Progenitor cell of endocrine pancreas (in vitro differentiated cells): Measurements from ENCODE around the gene KCP. TPM values are rescaled to one million over a fixed set of nuclear protein-coding genes. Genes with fewer than 3 reads are reported as not detected.
A peak's percentile ranks its signal among the peaks of the same experiment; 100 is the strongest.

Experiments used
- DNase-seq: peaks from one replicate; pipeline ENCODE4 v3.0.0; 2021; ENCODE audit warnings: low spot score; ENCODE audit not compliant: unreplicated experiment
- H3K27ac Mint-ChIP-seq: 2 replicates; pipeline ENCODE4 v1.8.0; 2021; ENCODE audit warnings: mild to moderate bottlenecking, moderate library complexity, mixed read lengths
- H3K27me3 Mint-ChIP-seq: 2 replicates; pipeline ENCODE4 v1.8.0; 2021; ENCODE audit warnings: mixed read lengths
- H3K36me3 Mint-ChIP-seq: 2 replicates; pipeline ENCODE4 v1.8.0; 2022; ENCODE audit warnings: mixed read lengths; ENCODE audit not compliant: insufficient read depth
- H3K4me1 Mint-ChIP-seq: 2 replicates; pipeline ENCODE4 v1.8.0; 2021; ENCODE audit warnings: low read depth, mixed read lengths
- H3K4me3 Mint-ChIP-seq: 2 replicates; pipeline ENCODE4 v1.8.0; 2021; ENCODE audit warnings: low read depth, mild to moderate bottlenecking, moderate library complexity, mixed read lengths
- H3K9me3 Mint-ChIP-seq: 2 replicates; pipeline ENCODE4 v1.8.0; 2021; ENCODE audit warnings: low read depth, mixed read lengths
- total RNA-seq: library from RNA; stranded (reverse); gene quantifications from 2 replicates; pipeline ENCODE4 v1.2.1, GENCODE V29; 2021
- TF ChIP-seq, protein P1 (sequence below): fragments of 200-600 bp; sonication (generic); IDR thresholded peaks from one replicate; pipeline ENCODE4 v1.5.0; 2021; ENCODE audit warnings: antibody characterized with exemption, mild to moderate bottlenecking; ENCODE audit not compliant: unreplicated experiment

Gene KCP
- total RNA-seq, 1 donor from 2014 or later: 8.5 TPM

DNA sequence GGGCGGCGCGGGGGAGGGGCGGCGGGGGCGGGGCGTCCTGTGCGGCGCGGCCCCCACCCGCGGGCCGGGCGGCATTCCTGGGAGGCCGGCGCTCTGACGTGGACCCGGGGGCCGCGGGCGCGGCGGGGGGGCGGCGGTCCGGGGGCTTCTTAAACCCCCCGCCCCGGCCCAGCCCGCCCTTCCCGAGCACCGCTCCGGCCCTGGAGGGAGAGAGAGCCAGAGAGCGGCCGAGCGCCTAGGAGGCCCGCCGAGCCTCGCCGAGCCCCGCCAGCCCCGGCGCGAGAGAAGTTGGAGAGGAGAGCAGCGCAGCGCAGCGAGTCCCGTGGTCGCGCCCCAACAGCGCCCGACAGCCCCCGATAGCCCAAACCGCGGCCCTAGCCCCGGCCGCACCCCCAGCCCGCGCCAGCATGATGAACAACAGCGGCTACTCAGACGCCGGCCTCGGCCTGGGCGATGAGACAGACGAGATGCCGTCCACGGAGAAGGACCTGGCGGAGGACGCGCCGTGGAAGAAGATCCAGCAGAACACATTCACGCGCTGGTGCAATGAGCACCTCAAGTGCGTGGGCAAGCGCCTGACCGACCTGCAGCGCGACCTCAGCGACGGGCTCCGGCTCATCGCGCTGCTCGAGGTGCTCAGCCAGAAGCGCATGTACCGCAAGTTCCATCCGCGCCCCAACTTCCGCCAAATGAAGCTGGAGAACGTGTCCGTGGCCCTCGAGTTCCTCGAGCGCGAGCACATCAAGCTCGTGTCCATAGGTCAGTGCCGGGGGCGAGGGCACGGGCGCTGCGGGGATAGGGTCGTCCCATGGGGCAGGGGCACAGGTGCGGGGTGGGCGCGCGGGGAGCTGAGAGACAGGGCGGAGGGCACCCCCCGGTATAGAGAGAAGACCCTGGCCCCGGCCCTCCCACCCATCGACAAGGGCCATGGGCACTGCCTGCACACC, 80.0 kb downstream of the KCP start, which contains the start of gene FLNC:
Gene FLNC (plus strand): TSS at position 176 of the 947 bp plus-strand sequence. CDS start 232 bp downstream, at position 408.
- Mint-ChIP-seq H3K27ac (peak within 1 kb of the TSS; percentile 52), H3K4me1 (peaks cover 16% of the 10 kb centered on the region), H3K36me3 (no peaks in the 10 kb centered on the region), H3K9me3 (no peaks in the 10 kb centered on the region), H3K4me3 (peak within 1 kb of the TSS; percentile 62), H3K27me3 (peaks cover 55% of the 10 kb centered on the region)
- DNase-seq: no peak
- TF ChIP-seq, protein P1, sequence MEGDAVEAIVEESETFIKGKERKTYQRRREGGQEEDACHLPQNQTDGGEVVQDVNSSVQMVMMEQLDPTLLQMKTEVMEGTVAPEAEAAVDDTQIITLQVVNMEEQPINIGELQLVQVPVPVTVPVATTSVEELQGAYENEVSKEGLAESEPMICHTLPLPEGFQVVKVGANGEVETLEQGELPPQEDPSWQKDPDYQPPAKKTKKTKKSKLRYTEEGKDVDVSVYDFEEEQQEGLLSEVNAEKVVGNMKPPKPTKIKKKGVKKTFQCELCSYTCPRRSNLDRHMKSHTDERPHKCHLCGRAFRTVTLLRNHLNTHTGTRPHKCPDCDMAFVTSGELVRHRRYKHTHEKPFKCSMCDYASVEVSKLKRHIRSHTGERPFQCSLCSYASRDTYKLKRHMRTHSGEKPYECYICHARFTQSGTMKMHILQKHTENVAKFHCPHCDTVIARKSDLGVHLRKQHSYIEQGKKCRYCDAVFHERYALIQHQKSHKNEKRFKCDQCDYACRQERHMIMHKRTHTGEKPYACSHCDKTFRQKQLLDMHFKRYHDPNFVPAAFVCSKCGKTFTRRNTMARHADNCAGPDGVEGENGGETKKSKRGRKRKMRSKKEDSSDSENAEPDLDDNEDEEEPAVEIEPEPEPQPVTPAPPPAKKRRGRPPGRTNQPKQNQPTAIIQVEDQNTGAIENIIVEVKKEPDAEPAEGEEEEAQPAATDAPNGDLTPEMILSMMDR: no peak

DNA sequence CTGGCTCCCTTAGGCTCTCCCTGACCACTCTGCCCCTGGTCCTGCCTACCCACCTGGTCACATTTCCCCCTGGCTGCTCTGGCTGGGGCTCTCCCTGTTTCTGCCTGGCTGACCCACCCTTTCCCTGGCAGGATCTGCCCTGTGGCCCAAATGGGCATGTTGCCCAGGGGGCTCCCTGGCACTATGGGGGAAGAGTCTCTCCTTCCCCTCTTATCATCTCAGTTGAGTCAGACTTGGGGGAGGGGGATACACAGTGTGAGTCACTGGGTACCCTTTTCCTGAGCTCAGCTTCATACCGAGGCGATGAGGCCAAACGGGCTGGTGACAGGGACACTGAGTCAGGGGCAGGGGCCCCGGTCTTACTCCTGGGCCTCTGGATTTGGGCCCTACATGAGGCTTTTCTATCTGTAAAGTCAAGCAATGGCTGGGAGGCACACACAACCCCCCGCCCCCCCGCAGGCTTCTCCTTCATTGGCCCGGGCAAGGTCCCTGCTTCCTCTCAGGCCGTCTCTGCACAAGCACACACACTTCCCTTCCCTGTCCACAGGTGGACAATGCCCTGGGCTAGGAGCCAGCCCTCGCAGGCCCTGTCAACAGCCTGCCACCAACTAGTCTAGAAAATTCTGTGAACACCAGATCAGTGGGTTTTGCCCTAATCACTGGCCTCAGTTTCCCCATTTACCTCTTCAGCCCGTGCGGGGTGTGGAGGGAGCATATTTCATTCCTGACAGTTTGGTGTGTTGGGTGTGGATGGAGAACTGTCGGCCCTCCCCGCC, 80.9 kb downstream of the KCP start:
- Mint-ChIP-seq H3K27ac (no peak overlapping the region), H3K36me3 (no peaks in the 10 kb centered on the region), H3K4me1 (peaks cover 16% of the 10 kb centered on the region), H3K9me3 (no peaks in the 10 kb centered on the region), H3K4me3 (peak overlapping the region; percentile 60), H3K27me3 (peaks cover 51% of the 10 kb centered on the region)
- DNase-seq: no peak
- TF ChIP-seq, protein P1: no peak

DNA sequence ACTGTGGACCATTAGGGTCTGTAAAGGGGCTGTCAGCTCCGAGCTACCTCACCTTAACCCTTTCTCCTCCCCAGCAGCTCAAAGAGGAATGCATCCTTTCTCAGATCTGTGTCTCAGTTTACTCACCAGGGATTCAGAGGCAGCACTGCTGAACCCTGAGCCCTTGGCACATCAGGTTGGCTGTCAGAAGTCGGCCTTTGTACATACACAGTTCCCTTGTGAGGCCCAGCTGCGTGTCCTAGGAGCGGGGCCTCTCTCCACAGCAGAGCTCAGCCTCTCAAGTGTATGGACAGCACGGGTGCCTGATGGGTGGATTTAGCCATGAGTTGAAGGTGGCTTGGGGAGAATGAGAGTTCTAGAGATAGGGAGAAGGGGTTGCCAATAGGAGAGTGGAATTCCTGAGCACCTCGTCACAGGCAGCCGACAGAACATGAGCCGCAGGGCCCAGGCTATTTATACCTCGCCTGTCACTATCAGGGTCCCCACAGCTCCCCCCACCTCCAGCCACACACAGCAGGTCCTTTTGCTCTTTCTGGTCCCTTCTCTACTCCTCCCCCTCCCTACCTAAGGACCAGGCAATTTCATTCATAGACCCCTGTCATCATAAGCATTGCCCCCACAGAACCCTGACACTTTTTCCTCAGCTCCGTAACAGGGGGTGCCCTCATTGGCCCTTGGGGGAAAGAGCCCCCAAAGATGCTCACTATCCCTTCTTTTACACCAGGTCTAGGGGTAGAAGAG, 82.4 kb downstream of the KCP start:
- TF ChIP-seq, protein P1: no peak
- Mint-ChIP-seq H3K4me3 (no peak overlapping the region), H3K9me3 (no peaks in the 10 kb centered on the region), H3K27me3 (peaks cover 41% of the 10 kb centered on the region), H3K4me1 (peaks cover 15% of the 10 kb centered on the region), H3K27ac (peak overlapping the region; percentile 73), H3K36me3 (no peaks in the 10 kb centered on the region)
- DNase-seq: no peak

DNA sequence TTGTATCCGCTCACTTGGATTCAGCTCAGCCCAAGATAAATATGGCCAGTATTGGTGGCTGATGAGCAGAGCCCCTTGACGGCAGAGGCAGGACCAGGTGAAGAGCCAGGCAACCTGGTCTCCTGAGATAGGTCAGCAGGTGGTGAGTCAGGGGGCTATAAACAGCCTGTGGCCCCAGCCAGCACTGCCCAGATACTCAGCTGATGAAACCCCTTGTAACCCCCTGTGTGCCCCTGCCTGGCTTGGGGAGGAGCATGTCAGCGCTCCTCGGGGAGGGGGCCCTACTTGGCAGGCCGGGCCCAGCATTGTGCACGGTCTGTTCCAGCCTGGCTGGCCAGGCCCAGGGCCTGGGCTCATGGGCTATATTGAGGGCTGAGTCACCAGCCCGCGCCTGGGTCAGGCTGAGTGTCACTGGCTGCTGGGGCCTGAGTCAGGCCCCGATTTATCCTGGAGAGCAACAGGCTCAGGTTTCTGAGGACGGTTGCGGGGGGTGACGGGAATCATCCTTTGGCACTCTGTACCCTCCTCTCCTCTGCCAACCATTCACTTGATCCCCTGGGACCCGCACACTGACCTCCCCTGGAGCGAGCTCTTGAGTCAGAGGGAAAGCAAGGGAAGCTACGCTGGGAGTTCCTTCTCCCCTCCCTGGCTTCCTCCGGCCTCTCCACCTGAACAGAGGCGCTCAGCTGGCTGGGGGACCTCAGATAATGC, 83.1 kb downstream of the KCP start:
- no peaks in the 10 kb centered on the region for H3K9me3 Mint-ChIP-seq
- H3K27ac Mint-ChIP-seq: peak overlapping the region; percentile 73
- peaks cover 38% of the 10 kb centered on the region for H3K27me3 Mint-ChIP-seq
- H3K4me1 Mint-ChIP-seq: peaks cover 13% of the 10 kb centered on the region
- TF ChIP-seq, protein P1: no peak
- no peak overlapping the region for H3K4me3 Mint-ChIP-seq
- no peaks in the 10 kb centered on the region for H3K36me3 Mint-ChIP-seq
- no peak for DNase-seq
